SK-N-SH treated with all-trans-retinoic acid at 6 μM for 48 hours (cell line): ENCODE results near the gene BPI.

Experiments used
- BACH2 ChIP-seq: fragments of 250-450 bp; sonication (Bioruptor Pico); IDR thresholded peaks from 2 replicates; pipeline ENCODE4 v1.9.0; 2021; ENCODE audit warnings: mild to moderate bottlenecking, borderline replicate concordance
- ZC3H10 ChIP-seq: fragments of 250-450 bp; sonication (Bioruptor Pico); IDR thresholded peaks from 2 replicates; pipeline ENCODE4 v1.5.1; 2021; ENCODE audit warnings: mild to moderate bottlenecking, moderate library complexity

GRCh38 chr20:38346247-38346651 is 42.3 kb downstream of the BPI start, which contains the start of gene LBP:
- TF ChIP-seq BACH2 (no peak), ZC3H10 (CRISPR knock-in tag) (no peak)
